GM18873 (cell line): ENCODE data around the gene LMAN2.

Experiments
- ATAC-seq: cut with Tn5 transposase; IDR thresholded peaks from one replicate; pipeline ENCODE4 v1.9.1; 2021; ENCODE audit warnings: mild to moderate bottlenecking, moderate library complexity, moderate number of reproducible peaks; ENCODE audit not compliant: unreplicated experiment, low FRiP score

The LMAN2 gene

DNA sequence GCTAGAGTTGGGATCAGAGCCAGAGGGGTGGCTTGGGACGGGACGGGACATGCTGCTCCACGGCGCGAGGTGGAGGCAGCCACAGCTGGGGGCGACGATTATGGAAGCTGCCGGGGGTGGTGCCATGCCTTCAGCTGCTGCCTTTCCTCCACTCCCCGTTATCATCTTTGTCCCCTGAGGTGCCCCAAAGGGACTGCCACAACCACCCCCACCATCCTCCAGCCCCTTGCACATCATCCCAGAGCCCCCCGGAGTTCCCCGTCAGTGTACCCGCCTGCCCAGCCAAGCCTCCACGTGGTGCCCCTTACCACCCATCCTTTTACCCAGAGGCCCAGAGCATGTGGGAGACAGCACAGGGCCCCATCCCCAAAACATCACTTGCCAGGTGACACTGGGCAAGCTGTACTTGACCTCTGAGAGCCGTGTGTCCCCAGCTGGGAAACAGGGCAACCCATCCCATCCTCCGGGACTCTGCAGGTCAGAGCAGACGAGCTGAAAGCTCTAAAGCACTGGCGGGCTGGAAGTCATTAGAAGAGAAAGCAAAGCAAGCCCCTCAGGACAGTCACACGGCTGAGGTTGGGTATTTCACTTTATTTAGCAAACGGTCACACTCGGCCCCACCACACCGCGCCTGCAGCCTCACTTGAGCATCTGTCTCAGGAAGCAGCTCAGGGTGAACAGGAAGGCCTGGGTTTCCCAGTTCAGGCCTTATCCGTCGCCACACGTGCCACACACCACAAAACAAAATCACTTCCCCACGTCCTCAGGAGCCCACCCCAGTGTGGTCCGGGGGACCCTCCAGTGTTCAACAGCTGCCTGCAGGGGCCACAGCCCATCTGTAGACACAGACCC is 20.3 kb downstream of the LMAN2 start:
- no peak for ATAC-seq

- ATAC-seq, result no peak
Measured at GRCh38 chr5:177329883-177330282, 21.6 kb downstream of the LMAN2 start.

GRCh38 chr5:177328545-177329231 is 22.8 kb downstream of the LMAN2 start:
- ATAC-seq, result no peak

DNA sequence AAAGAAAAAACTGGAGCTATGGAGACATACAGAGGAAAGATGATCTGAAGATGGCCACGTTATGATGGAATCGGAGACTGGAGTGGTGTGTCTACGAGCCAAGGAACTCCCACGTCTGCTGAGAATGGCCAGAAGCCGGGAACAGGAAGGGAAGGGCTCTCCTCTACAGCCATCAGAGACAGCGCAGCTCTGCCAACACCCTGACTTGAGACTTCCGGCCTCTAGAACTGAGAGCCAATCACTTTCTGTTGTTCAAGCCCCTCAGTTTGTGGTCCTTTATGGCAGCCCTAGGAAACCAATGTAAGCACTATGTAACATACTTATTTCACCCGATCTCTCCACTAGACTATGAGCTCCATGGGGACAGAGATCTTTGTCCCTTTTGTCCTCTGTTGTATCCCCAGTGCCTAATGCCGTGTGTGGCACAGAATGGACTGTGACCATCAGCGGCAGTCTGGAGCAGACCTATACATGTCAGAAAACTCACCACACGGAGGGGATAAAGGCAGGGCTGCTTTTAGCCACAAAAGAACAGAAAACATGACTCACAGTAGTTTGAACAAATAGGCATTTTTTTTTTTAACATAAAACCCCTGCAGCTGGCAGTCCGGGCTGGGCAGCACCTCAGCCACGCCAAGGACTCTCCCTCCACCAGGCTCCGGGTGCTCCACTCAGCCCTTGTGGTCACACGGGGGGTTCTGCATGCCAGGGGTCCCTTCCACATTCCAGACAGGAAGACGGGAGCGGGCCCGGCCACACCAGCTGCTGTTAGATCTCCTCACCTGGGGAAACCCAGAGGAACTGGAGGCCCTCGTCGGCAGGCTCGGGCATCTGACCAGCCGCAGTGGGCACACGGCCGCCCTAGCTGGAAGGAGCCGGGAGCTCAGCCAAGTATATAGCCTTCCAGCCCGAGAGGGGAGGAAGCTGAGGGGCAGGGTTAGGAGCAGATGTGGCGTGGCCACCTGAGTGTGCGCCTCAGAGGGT is 23.6 kb downstream of the LMAN2 start:
- no peak for ATAC-seq

DNA sequence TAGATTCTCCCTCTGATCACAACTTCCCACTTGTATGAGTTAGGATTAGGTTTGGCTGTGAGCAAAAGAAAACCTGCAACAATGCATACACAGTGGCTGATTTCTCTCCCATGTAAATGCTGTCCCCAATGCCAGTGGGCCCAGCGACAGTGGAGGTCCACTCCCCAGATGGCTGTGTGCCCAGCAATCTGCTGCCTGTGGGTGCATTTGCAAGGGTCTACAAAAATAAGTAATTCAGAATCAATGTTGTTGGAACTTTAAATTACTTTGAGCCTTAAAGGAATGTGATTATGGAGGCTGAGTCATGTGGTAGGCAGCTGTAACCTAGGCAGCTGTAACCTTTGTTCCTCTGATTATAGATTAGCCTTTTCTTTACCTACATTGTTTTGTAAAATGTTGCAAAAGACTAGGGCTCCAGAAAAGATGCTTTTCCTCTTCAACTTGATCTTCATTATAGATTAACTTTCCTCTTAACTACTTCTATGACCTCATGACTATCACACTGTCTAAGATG is 25.5 kb downstream of the LMAN2 start:
- ATAC-seq, result no peak

DNA sequence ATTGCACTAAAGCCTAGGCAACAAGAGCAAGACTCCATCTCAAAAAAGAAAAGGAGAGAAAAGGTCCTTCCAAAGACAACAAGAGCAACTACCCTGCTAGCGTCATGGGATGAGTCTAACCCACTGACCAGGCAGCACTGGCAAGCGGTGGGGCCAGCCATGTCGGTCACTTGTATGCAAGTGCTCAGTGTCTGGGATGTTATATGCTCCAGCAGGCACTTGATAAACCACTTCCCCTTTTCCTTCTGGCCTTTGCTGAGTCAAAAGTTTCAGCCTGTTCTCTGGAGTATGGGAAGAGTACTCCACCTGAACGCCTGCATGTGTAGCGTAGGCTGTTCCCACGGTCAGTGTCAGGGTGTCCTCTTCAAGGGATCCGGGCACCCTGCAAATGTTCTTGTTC is 30.6 kb downstream of the LMAN2 start:
- ATAC-seq, result no peak

- ATAC-seq, result no peak
Measured at GRCh38 chr5:177319913-177320588, 31.4 kb downstream of the LMAN2 start.

DNA sequence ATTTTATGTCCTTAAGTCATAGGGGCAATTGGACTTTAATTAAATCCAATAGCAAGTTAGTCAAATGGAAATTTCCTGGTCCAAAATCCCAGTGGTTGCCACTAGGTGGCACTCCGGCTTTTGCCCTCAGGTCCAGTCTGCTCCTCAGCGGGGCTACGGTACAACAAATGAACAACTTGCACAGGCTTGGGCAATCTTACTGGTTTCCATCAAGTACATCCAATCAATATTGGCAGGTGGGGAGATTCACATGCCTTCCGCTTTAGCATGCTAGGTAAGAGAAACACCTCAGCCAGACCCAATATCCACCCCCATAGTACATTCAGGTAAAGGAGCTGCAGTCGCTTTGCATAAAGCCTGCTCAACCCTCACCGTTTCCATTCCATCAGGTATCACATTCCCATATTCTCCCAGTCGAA is 33.5 kb downstream of the LMAN2 start:
- no peak for ATAC-seq

- ATAC-seq, result no peak
Measured at GRCh38 chr5:177316005-177316404, 35.5 kb downstream of the LMAN2 start.

GRCh38 chr5:177315411-177315810 is 36.1 kb downstream of the LMAN2 start:
- ATAC-seq, result no peak

DNA sequence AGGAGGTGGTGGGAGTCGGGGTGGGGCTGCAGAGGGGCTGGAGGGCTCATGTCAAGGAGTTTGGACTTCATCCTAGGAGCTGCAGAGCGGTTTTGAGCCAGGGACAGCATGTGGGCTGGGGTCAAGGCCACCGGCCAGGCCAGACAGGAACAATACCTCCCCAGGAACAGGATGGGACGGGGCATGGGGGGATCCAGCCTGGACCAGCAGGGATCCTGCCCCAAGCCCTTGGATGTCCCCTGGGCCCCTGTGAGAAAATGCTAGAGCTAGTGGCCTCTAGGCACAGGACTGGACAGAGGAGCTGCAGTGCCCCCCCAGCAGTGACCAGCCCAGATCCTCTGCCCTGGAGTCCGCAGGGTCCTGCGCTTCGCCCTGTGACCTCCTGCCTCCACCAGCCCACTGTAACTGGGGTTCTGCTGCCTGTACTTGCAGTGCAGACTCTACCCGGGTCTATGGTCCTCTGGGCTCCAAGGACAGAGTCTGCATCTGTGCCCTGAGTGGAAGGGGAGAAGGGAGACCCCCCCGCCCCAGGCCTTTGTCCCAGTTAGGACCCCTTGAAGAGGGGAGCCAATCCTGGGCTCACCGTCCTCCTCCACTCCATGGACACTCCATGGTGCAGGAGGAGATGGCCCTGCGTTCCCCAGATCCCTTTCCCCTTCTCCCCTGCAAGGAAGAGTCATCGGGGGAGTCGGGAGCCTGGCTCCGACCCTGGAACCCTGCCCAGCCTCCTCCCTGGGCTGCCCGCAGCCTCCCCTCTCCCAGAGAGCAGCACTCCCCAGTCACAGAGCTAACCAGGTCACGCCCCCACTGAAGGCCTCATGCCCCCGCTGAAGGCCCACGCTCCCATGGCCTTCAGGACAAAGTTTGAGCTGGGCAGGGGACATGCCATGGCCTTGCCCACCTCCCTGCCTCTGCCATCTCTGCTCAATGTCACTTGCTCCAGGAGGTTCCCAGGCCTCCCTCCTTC is 36.8 kb downstream of the LMAN2 start:
- ATAC-seq, result no peak

DNA sequence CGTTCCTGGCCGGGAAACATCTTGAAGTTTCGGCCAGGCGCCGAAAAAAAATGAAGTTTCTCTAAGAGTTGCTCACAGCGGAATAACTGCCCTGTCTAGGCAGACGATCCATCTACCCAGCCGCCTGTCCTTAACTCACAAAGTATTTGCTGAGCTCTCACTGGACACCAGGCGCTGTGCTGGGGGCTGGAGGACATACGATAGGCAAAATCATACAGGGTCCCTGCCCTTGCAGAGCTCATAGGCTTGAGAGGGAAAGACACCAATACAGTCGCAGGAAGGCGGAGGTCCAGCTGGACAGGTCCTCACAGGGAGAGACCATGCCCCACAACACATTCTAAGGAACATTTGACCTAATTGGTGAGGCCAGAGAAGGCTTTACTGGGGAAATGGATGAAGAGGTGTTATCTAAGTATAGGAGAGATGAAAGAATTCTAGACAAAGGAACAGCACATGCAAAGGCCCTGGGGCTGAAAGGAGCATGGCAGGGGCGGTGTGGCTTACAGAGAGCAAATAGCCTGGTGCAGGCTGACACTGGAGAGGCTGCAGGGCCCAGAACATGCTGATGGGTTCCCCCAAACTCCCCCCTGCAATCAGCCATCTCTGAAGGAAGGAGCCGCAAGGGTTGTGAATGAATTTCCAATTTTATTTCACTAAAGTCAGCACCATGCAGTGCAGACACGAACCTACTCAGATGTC is 37.8 kb downstream of the LMAN2 start:
- ATAC-seq, result no peak

DNA sequence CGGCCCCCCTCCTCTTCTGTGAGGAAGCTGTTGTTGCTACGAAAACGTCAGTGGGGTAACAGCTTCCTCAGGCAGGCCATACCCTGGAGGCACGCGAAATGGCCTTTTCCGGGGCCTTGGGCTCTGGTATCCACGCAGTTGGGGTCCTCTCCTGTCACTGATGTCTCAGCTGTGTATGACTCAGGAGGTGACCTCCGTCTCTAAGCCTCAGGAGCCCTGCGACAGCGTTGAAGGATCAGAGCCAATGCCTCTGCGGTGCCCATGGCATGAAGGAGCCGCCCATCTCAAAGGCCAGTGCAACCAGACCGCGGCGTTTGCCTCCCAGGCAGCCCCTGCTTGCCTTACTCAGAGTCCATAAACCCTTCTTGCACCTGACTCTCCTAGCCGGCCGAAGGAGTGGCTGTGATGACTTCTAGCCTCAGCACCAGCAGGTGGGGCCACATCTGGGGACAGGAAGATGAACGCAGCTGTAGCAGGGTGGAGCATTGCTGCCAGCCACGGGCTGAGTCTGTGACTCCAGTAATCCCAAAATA is 38.8 kb downstream of the LMAN2 start:
- peak; percentile 18 for ATAC-seq

- peak; percentile 54 for ATAC-seq
Measured at GRCh38 chr5:177311723-177312648, 39.5 kb downstream of the LMAN2 start, which contains the start of gene MXD3. MXD3 (minus strand) TSS chr5:177311898; CDS start chr5:177311830, 68 bp downstream.

DNA sequence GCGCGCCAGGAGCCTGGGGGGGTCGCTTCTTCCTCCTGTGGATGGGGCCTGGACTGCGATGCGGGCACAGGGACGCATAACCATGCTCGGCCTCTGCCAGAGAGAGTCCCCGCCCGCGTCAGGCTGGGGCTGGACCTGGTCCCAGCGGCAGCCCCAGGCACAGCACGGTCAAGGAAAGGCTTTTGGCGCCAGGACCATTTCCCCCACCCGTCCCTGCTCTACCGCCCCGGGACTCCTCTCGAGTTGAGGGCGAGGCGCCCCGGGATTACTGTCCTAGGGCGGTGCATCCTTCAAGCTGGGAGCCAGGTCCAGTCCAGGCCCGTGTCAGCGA is 40.1 kb downstream of the LMAN2 start:
- ATAC-seq, result peak; percentile 11

DNA sequence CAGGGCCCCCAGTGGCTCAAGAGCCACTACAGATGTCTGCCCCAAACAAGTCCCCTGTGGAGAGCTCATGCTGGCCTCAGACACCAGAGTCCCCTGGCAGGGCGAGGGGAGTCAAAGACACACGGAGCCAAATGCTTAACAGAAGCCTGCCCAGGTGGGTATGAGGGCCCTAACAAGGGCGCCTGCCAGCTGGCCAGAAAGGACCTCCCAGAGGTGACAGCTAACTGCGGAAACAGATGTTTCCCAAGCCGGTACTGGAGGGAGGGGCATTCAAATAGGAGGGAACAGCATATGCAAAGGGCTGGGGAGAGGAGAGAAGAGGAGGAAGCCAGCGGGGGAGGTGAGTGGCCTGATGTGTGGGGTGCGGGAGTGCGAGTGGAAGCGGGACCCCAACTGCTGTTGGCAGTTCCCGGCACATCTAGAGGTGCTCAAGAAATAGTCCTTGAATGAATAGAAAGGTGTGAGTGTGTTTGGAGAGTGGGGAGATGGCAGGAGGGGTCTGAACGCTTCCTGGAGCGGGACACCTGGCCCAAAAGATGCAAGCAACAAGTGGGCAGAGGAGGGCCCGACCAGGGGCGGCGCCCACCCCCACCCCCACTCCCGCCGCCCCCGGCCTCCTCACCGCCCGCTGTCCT is 40.6 kb downstream of the LMAN2 start:
- ATAC-seq, result no peak
